Measurements from ENCODE around the gene TNS3.

The TNS3 gene

DNA sequence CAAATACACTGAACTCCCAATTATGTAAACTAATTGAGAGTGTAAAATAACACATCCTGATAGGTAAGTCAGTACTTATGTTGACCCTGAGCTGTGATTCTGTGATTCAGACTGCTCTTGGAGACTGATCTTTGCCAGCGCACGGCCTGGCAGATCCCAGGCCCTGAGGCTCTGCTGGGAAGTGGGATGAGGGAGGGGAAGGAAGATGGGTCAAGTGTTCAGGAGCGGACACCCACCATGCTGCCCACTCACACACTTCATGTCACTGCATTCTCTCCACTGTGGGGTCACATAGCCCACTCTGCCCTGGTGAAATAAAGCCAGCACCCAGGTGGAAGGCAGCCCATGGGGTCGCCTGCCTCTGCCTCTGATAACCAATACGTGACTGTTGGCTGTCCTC is 226.2 kb downstream of the TNS3 start:
- no peak overlapping the region for H3K27ac ChIP-seq
- no peaks in the 10 kb centered on the region for H3K9me3 ChIP-seq (ENCODE audit: low read depth, low read length)
- no peak overlapping the region for H3K9ac ChIP-seq (ENCODE audit: insufficient read length)
- H3K36me3 ChIP-seq (ENCODE audit: insufficient read depth, low read length) = no peaks in the 10 kb centered on the region
- H3K4me3 ChIP-seq = no peak overlapping the region
- TF ChIP-seq POLR2AphosphoS5 (IDR thresholded peaks at IDR 0.05; ENCODE audit: borderline replicate concordance, low read depth, low read length) = no peak
- TF ChIP-seq FOXP2 (optimal IDR thresholded peaks at IDR 0.05; ENCODE audit: control extremely low read depth, extremely low read length, insufficient read depth) = no peak
- no peak for TF ChIP-seq EZH2 (IDR thresholded peaks at IDR 0.05)
- DNase-seq (ENCODE audit: low read depth, low spot score) = no peak

DNA sequence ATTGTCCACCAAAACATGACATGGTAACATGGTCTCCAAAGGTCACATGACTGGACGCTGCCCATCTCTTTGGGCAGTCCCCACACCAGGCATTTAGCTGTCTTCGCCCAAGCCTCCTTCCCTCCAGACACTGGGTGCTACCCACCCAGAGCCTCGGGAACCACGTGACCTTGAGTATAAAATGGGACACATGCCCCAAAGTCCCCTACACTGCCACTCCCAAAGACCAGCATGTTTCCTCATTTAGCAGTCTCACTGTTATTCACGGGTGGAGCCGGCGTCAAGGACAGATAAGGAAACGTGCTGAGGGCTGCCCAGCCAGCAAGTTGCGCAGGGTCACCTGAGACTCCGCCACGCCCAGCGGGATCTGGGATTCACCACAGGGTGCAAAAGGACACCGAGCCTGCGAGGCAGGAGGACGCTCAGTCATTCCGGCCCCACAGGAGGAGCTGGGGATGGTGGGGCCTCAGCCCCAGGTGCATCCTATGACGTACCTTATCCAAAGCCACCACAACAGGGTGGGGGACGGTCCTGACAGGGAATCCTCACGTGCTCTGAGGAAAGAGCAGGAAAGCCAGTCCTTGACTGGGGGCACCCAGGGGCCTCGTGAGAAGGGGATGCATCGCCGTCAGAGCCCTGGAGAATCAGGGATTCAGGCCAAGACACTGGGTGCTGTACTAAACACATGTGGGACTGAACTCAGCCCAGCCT is 226.9 kb downstream of the TNS3 start:
- Histone ChIP-seq H3K9me3 (ENCODE audit: low read depth, low read length) (no peaks in the 10 kb centered on the region), H3K9ac (ENCODE audit: insufficient read length) (no peak overlapping the region), H3K27ac (no peak overlapping the region), H3K4me3 (no peak overlapping the region), H3K36me3 (ENCODE audit: insufficient read depth, low read length) (no peaks in the 10 kb centered on the region)
- DNase-seq (ENCODE audit: low read depth, low spot score) = no peak
- TF ChIP-seq POLR2AphosphoS5 (IDR thresholded peaks at IDR 0.05; ENCODE audit: borderline replicate concordance, low read depth, low read length) = no peak
- no peak for TF ChIP-seq EZH2 (IDR thresholded peaks at IDR 0.05)
- TF ChIP-seq FOXP2 (optimal IDR thresholded peaks at IDR 0.05; ENCODE audit: control extremely low read depth, extremely low read length, insufficient read depth) = no peak

DNA sequence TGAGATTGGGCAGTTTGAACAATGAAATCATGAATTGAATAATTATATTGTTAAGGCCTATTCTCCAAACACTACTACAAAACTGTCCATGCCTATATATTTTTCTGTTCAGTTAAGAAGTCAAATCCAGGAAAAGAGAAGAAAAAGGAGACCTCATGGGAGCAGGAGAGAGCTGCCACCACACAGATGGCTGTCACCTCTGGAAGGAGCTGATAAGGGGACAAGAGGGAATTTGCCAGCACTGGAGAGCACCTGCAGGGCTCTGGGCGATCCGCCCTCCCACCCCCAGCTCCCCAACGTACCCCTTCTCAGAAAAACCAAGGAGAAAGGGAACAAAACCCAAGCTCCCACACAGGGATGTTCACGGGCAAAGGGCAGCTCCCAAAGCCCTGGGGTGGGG is 227.8 kb downstream of the TNS3 start:
- no peaks in the 10 kb centered on the region for H3K9me3 ChIP-seq (ENCODE audit: low read depth, low read length)
- DNase-seq (ENCODE audit: low read depth, low spot score) = no peak
- H3K9ac ChIP-seq (ENCODE audit: insufficient read length) = no peak overlapping the region
- H3K36me3 ChIP-seq (ENCODE audit: insufficient read depth, low read length) = no peaks in the 10 kb centered on the region
- no peak for TF ChIP-seq EZH2 (IDR thresholded peaks at IDR 0.05)
- TF ChIP-seq FOXP2 (optimal IDR thresholded peaks at IDR 0.05; ENCODE audit: control extremely low read depth, extremely low read length, insufficient read depth) = no peak
- TF ChIP-seq POLR2AphosphoS5 (IDR thresholded peaks at IDR 0.05; ENCODE audit: borderline replicate concordance, low read depth, low read length) = no peak
- H3K27ac ChIP-seq = no peak overlapping the region
- no peak overlapping the region for H3K4me3 ChIP-seq

DNA sequence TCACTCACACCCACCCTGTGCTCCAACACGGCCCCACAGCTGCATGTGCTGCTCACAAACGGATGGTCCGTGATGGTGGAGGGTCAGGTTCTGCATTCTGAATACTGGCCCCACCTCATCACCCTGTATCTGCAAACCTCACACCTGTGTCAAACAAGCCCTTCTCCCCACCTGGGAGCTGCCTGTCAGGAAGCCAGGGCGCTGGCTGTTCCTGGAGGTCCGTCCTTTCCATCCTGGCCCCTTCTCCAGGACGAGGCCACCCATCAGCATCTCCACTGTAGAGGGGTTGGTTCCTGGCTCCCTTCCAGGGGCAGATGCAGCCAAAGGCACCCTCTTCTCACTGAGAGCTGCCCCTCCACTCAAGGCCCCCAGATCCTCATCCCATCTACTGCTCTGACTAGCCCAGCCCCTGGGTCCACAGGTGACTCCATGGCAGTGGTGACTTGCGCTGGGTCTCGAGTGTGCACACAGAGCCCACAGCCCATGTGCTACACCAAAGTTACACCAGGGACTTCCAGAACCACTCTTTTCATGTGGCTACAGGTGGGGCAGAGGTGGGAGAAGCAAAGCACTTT is 229.4 kb downstream of the TNS3 start:
- H3K9ac ChIP-seq (ENCODE audit: insufficient read length) = no peak overlapping the region
- no peak for TF ChIP-seq EZH2 (IDR thresholded peaks at IDR 0.05)
- no peak for TF ChIP-seq POLR2AphosphoS5 (IDR thresholded peaks at IDR 0.05; ENCODE audit: borderline replicate concordance, low read depth, low read length)
- no peak for TF ChIP-seq FOXP2 (optimal IDR thresholded peaks at IDR 0.05; ENCODE audit: control extremely low read depth, extremely low read length, insufficient read depth)
- H3K27ac ChIP-seq = no peak overlapping the region
- H3K36me3 ChIP-seq (ENCODE audit: insufficient read depth, low read length) = no peaks in the 10 kb centered on the region
- no peak for DNase-seq (ENCODE audit: low read depth, low spot score)
- H3K9me3 ChIP-seq (ENCODE audit: low read depth, low read length) = no peaks in the 10 kb centered on the region
- H3K4me3 ChIP-seq = no peak overlapping the region

DNA sequence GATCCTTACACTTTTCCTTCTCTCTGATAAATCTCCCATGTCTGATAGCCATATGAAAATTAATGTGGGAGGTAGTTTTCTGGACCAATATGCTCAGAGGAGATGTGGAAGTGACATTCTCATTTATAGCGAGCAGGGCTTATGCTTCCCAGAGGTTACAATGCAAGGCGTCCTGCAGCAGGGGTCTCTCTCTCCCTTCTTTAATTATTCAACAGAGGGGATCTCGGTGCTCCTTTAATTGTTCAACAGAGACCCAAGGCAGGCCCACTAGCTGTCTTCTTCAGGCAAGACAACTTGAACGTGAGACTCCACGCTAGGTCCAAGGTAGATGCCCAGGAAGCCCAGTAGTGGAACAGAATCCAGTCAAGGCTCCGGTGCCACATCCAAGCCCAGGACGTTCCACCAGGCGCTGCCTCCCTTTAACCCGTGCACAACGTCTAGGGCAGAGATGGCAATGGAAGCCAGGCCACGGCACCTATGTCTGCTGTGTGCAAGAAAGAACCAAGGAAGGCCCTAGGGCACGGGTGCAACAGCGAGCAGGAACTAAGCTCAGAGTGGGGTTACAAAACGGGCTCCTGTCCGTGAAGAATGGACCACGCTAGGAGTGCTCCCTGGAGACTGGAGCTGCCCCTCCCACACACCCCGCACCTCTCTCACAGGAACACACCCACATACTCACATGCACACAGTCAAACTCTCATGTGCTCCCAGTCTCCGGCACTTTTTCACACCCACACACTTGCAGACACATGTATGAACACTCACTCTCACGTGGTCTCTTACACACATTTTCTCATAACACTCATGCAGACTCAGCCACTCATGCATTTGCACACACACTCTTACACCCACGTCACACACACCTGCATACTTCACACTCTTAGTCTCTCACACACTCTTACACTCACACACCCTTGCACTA is 230.4 kb downstream of the TNS3 start:
- H3K9me3 ChIP-seq (ENCODE audit: low read depth, low read length) = no peaks in the 10 kb centered on the region
- TF ChIP-seq FOXP2 (optimal IDR thresholded peaks at IDR 0.05; ENCODE audit: control extremely low read depth, extremely low read length, insufficient read depth) (no peak), EZH2 (IDR thresholded peaks at IDR 0.05) (no peak), POLR2AphosphoS5 (IDR thresholded peaks at IDR 0.05; ENCODE audit: borderline replicate concordance, low read depth, low read length) (no peak)
- no peak overlapping the region for H3K9ac ChIP-seq (ENCODE audit: insufficient read length)
- H3K27ac ChIP-seq = no peak overlapping the region
- H3K4me3 ChIP-seq = no peak overlapping the region
- no peak for DNase-seq (ENCODE audit: low read depth, low spot score)
- no peaks in the 10 kb centered on the region for H3K36me3 ChIP-seq (ENCODE audit: insufficient read depth, low read length)

GRCh38 chr7:47350425-47350824 is 231.5 kb downstream of the TNS3 start:
- Histone ChIP-seq H3K27ac (no peak overlapping the region), H3K4me3 (no peak overlapping the region)
- TF ChIP-seq POLR2AphosphoS5 (IDR thresholded peaks at IDR 0.05; ENCODE audit: borderline replicate concordance, low read depth, low read length) = no peak
- no peak for TF ChIP-seq EZH2 (IDR thresholded peaks at IDR 0.05)
- no peak for TF ChIP-seq FOXP2 (optimal IDR thresholded peaks at IDR 0.05; ENCODE audit: control extremely low read depth, extremely low read length, insufficient read depth)

DNA sequence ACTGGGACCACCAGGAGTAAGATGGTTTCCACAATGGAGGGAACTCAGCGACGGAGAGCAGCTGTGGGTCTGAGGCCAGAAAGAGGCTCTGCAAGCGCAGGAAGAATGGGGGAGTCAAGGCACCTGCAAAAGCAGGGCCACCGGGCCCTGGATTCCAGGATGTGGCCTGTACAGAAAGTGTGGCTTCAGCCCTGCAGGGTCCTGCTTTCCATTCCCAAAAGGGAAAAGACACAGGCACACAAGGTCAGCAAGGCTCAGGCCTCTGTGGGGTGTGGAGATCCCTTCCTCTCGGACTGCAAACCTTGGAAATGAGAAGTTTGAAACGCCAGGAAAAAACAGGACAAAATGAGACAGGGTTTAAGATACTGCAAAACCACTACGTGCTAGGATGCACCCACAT is 232.5 kb downstream of the TNS3 start:
- H3K9me3 ChIP-seq (ENCODE audit: low read depth, low read length) = no peaks in the 10 kb centered on the region
- no peaks in the 10 kb centered on the region for H3K36me3 ChIP-seq (ENCODE audit: insufficient read depth, low read length)
- no peak overlapping the region for H3K4me3 ChIP-seq
- H3K27ac ChIP-seq = no peak overlapping the region
- no peak for DNase-seq (ENCODE audit: low read depth, low spot score)
- no peak overlapping the region for H3K9ac ChIP-seq (ENCODE audit: insufficient read length)
- no peak for TF ChIP-seq POLR2AphosphoS5 (IDR thresholded peaks at IDR 0.05; ENCODE audit: borderline replicate concordance, low read depth, low read length)
- TF ChIP-seq EZH2 (IDR thresholded peaks at IDR 0.05) = no peak
- no peak for TF ChIP-seq FOXP2 (optimal IDR thresholded peaks at IDR 0.05; ENCODE audit: control extremely low read depth, extremely low read length, insufficient read depth)

More at GRCh38 chr7:47350425-47350824, 231.5 kb downstream of the TNS3 start:
- H3K9ac ChIP-seq (ENCODE audit: insufficient read length) = no peak overlapping the region
- H3K9me3 ChIP-seq (ENCODE audit: low read depth, low read length) = no peaks in the 10 kb centered on the region
- no peaks in the 10 kb centered on the region for H3K36me3 ChIP-seq (ENCODE audit: insufficient read depth, low read length)
- no peak for DNase-seq (ENCODE audit: low read depth, low spot score)

GRCh38 chr7:47347816-47348385 is 234.0 kb downstream of the TNS3 start:
- Histone ChIP-seq H3K4me3 (no peak overlapping the region), H3K36me3 (ENCODE audit: insufficient read depth, low read length) (no peaks in the 10 kb centered on the region), H3K9me3 (ENCODE audit: low read depth, low read length) (no peaks in the 10 kb centered on the region), H3K9ac (ENCODE audit: insufficient read length) (no peak overlapping the region), H3K27ac (no peak overlapping the region)
- TF ChIP-seq POLR2AphosphoS5 (IDR thresholded peaks at IDR 0.05; ENCODE audit: borderline replicate concordance, low read depth, low read length) = no peak
- TF ChIP-seq EZH2 (IDR thresholded peaks at IDR 0.05) = no peak
- no peak for TF ChIP-seq FOXP2 (optimal IDR thresholded peaks at IDR 0.05; ENCODE audit: control extremely low read depth, extremely low read length, insufficient read depth)
- no peak for DNase-seq (ENCODE audit: low read depth, low spot score)
